Measurements from ENCODE around the gene ZGLP1.

- TF ChIP-seq CTCF (IDR thresholded peaks at IDR 0.05) (no peak), POLR2A (IDR thresholded peaks at IDR 0.05) (no peak)
Measured at GRCh38 chr19:10262771-10263170, 46.8 kb downstream of the ZGLP1 start.
